Breast epithelium (tissue), 3 donors: ENCODE measurements around the gene CBX7.

Experiments used
- POLR2A ChIP-seq: fragments of 450-650 bp; IDR thresholded peaks from one replicate; pipeline ENCODE4 v1.6.1; 2016; ENCODE audit warnings: antibody characterized with exemption, mild to moderate bottlenecking, moderate library complexity
- TF ChIP-seq, protein P1 (sequence below), 3 donors: fragments of 450-650 bp; IDR thresholded peaks; one replicate each; pipeline ENCODE4 v1.5.1; 2016 to 2017; ENCODE audit warnings: antibody characterized with exemption in 3 of 3, mild to moderate bottlenecking in 3 of 3, moderate library complexity in 3 of 3

- no peak for TF ChIP-seq POLR2A
- TF ChIP-seq, protein P1, sequence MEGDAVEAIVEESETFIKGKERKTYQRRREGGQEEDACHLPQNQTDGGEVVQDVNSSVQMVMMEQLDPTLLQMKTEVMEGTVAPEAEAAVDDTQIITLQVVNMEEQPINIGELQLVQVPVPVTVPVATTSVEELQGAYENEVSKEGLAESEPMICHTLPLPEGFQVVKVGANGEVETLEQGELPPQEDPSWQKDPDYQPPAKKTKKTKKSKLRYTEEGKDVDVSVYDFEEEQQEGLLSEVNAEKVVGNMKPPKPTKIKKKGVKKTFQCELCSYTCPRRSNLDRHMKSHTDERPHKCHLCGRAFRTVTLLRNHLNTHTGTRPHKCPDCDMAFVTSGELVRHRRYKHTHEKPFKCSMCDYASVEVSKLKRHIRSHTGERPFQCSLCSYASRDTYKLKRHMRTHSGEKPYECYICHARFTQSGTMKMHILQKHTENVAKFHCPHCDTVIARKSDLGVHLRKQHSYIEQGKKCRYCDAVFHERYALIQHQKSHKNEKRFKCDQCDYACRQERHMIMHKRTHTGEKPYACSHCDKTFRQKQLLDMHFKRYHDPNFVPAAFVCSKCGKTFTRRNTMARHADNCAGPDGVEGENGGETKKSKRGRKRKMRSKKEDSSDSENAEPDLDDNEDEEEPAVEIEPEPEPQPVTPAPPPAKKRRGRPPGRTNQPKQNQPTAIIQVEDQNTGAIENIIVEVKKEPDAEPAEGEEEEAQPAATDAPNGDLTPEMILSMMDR (IDR thresholded peaks at IDR 0.05) = no peak
Observed at GRCh38 chr22:39144101-39144767, 8.2 kb downstream of the CBX7 start.
